GM18517 (cell line): ENCODE results near the gene THADA.
"Not testable (repeated sequence)": the region's sequence is repeated elsewhere in the genome, so short reads cannot be mapped to it uniquely, and the experiment has no call there.

Source experiments
- ATAC-seq: cut with Tn5 transposase; IDR thresholded peaks from one replicate; pipeline ENCODE4 v1.9.1; 2021; ENCODE audit warnings: mild to moderate bottlenecking, moderate library complexity; ENCODE audit not compliant: unreplicated experiment

THADA gene

DNA sequence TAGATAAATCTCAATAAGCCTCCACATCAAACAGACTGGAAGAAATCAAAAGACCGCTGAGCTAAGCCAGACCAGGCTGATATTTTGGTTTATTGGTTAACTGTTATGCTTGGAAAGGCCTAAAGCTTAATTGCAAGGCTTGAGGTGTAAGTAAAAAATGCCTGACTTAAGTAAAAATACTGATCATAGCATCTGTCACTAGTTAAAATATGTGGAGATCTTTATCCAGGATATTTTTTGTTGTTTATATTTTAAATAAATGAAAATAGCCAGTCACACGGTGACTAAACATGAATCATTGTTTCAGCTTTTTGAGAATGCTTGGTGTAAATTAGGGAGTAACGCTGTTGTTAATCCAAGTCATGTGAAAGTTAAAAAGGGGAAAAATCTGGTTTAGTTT, 127.9 kb downstream of the THADA start:
- ATAC-seq: no peak

DNA sequence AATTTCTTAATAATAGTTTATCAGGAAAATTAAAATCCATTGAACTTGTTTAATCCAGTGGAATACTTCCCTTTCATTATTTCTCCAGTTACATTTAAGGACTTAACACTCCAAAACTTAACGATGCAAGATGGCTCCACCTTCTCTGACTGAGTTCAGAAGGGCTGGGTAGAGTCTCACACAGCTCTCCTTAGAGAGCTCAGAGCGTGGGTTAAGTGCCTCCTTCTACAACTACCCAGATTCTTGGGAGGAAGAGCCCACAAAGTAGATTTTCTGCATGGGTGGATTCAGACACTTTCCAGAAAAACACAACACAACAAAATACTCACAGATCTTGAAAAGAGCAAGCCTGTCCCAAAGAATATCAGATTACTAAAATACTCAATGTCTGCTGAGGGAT, 130.6 kb downstream of the THADA start:
- no peak for ATAC-seq

DNA sequence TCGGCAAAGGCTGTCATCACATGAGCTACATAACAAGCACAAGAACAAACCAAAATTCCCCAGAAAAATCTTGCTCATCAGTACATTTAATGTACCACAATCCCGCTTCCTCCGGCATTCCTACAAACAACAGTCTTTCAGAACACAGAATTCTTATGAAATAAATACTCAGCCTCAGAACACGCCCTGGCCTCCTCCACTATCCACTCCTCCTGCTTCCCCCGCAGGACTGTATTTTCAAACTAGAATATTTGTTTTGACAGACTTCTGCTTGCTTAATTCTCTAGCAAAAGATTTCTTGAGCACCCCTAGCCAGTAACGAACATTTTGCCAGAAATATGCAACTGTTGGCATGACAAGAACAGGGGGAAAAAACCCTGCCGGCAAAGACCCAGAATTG, 131.2 kb downstream of the THADA start:
- no peak for ATAC-seq

DNA sequence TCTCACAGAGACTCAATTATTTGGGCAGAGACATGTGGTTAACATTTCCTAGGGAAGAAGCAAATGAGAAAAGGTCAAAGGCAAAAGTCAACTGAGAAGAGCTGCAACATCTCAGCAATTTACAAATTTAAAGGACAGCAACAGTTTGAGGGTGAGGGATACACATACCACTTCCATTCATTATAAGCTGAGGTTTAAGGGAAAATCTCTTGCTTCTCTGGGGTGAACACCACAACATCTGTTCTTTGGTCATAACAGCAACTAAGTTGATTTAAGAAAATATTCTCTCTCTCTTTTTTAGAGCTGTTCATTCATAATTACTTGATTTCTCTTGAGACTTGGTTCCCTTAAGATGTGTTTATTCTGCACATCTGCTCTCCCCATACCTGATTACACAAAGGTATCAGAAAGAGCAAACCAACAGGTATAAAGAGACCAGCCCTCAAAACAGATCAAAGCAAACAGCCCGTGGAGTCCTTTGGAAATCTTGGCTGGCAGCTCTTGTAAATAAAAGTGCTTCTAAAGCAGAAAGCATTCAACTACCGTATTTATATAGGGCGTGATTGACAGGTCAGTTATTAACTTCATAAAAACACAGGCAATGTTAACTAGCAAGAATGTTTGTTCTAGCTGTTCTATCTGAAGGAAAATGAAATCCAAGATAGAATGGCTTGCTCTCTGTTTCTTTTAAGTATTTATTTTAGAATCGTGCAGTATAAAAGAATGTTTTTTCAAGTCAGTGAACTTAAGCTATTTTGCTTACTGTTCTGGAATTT, 132.8 kb downstream of the THADA start:
- no peak for ATAC-seq

DNA sequence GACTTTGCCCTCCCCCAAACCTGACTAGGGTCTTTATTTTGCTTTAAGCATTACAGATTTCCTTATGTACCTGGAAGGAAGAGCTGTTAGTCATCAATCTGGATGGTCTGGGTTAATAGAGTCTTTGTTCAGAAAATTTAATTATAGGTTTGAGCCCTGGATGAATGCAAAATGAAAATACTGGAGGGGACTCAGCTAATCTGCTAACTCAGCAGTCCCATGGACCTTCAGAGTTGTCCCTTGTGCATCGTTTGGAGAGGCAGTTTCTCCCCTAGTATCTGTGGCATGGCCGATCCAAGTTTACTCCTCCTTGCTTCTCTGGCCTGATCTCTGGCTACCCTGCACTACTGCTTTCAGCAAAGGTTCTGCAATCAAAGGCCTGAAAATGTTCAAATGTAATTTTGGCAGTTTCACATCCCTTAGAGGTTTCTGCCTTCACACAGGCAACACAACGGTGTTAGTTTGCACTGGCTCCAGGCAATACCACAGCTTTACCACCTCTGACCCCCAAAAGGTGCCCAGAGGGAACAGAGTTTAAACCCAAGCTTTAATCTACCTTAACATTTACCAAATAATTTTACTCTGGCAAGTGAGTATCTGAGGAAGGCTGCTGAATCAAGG, 134.3 kb downstream of the THADA start:
- peak; percentile 85 for ATAC-seq

DNA sequence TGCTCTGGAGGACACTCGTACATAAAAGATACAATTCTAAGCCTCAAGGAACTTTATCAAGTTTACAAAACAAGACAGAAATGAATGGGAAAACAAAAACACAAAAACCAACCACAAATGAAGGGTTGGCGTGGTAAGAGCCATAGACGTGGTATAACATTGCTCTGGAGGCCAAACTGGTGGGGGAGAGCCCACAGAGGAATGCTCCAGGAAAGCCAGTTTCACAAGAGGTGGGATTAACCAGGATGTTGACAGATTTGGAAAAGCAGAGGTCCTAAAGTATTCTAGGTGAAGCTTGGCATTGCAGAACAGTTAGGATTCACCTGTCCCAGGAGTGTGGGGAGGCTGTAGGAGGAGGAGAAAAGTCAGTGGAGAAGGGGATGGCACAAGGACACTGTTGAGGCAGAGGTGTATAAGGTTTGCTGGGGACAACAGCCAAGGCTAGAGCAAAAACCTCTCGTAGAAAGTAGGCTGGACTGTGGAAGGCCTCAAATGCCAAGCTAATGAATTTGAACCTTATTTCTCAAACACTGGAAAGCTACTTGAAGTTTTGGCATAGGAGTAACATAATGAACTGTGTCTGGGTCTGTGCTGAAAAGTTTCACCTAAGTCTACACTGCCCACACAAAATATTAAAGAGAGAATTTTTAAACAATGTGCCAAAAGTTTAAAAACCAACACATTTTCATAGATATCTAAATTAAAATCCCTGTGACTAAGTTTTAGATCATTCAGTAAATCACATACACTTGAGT, 135.1 kb downstream of the THADA start:
- no peak for ATAC-seq

DNA sequence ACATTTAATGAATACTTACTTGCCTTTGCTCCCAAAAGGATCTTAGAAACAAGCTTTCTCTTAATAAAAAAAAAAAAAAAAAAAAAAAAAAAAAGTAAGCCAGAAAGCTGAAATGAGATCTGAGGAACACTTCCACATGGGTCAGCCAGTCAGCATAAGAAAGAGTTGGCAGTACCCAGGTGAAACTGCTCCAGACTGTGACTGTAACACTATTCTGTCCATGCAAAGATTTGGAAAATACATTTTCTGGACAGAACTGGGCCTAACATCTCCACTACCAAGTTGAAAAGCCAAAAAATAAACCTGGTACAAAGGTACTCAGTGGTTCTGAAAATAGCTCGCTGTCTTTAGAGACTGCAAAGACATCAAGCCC, 135.7 kb downstream of the THADA start:
- no peak for ATAC-seq

DNA sequence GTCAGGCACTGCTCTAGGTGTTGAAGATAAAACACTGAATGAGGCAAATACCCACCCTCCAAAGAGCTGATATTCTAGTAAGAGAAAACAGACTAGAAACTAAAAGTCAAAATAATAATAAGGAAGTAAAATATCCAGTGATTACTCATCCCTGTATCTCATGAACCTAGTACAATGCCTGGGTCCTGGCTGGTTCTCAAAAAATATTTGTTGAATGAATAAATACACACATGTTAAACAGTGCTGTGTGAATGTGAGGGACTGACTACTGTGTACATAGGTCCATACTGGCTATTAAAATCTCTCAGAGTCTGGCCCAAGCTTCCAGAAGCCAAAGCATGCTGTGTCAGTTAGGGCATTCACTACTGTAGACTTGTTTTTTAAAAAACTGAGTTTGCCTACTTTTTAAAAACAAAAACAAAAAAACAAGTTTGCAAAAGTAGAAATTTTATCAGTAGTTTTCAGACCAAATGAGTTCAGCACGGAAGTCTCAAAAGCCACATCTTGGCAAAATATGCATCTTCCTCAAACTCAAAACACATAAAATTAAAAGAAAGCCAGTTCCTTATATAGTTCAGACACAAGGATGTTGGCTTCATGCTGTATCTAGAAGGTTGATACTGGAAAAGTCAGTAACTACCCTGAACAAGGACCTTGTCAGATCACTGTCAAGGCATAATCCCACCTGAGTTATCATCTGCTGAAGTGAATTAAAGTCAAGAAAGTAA, 136.2 kb downstream of the THADA start:
- no peak for ATAC-seq

DNA sequence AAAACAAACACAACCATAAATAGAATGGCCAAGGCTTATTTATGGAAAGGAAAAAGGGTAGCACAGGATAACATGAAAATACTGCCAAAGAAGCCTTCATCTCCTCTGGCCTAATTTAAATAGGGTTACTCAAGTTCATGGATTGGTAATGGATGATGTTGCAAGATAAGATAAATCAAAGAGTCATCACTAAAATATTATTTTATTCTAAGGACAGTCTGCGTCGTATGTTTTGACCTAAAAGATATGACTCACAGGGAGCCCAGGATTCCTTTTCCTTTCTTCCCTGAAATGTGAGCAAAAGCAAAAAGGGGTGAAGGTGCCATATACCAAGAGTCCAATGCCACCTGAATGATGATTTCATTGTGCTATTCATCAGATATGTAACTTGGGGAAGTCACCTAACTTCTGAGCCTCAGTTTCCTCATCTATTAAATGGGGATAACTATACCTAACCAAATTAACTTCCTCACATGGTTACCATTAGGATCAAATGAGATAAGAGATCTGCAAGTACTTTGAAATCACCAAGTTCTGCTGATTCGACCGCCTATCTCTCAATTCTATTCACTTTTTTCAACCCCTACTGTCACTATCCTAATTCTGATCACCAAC, 137.7 kb downstream of the THADA start:
- no peak for ATAC-seq

DNA sequence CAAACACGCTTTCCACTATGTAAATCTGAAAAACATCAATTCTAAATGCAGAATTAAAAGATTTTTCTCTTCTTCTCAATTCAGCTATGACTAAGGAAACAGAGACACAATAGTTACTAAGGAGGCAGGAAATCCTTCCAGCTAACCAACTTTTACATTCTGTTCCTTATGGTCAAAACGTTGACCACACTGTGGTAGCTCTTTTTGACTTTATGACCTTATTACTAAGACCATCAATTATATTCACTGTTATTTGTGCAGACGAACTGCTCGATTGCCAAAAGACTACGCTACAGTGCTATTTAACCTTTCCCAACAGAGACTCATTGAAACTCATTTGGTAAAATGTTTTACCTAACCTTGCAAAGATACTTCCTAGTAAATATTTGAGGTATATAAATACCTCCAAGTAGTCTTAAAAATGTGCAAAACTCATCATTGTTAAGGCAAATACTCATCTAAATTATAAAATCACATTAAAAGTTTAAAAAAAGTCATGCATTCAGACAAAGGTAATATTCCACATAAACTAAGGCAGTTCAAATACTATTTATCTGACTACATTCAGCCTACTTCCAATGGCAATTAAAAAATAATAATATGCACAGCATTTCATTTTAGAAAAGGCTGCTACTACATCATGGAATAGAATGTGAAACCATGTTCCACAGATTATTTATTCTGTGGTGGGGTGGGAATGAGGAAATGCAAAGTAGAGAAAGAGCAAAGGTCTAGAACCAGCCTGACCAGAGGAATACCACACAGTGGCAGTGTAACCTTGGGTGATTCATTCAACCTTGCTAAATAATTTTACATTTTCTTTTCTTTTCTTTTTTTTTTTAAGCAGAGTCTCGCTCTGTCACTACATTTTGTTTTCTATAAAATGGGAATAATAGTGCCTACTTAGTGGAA, 139.9 kb downstream of the THADA start:
- no peak for ATAC-seq

DNA sequence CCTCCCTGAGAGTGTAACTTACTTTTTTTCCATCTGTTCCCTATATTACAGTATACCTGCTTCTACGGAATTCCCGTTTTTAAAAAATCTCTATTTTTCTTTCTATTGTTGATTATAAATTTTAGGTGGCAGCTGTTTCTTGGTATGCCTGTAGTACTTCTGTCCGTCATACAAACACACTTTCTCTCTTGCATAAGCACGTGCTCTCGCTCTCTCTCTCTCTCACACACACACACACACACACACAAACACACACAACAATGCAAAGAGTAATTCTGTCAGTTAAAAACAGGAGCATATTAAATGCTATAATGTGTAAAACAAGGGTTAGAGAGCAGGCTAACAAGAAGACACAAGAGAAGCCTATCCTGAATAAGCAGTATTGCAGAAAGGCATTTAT, 140.5 kb downstream of the THADA start:
- ATAC-seq: no peak

DNA sequence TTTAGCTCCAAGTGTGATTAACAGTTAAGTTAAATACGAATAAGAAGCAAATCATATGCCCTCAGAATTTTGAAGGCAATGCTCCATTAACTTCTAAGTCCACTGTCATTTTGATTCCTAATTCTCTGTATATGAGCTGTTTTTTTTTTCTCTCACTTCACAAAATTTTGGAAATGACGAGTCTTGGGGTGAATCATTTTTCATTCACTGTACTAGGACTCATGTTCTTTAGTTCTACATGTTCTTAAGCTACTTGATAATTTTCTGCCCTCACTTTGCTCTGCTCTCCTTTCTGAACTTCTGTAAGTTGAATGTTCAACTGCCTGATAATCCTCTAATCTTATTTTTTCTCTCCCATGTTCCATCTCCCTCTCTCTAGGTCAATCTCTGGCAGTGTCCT, 141.0 kb downstream of the THADA start:
- ATAC-seq: no peak

DNA sequence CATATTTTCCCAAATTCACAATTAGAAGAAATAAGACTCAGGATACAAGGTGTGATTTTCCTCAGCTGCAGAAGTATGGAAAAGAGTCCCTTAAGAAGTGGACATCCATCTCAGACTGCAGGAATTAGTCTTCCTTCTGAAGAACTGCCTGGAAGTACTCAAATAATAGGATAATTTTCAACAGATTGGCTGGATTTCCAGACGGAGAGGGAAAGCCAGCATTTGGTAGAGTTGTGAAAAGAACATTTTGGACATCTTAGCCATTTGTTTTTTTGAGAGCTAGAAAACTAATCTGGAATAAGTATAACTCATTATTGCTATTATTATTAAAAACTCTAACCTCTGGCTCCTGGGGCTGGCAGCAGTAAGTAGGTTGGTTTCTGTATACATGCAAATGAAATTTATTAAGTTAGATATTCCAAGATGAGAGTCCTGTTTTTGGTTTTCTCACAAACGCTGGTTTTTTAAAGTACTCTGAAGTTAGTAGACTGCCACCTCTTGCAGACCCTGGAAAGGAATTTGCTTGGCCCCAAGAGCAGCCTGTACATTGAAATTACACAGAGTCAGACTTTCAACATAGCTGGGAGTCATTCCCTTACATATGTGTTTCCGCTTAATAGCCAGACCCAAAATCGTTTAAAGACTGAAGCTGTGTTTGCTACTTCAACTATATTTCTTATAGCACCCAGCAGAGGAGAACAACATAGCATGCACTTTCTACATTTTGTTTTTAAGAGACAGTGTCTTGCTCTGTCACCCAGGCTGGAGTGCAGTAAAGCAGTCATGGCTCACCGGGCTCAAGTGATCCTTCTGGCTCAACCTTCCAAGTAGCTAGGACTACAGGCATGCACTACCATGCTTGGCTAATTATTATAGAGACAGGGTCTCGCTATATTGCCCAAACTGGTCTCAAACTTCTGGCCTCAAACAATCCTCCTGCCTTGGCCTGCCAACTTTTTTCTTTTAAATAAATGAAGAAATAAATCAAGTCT, 142.4 kb downstream of the THADA start:
- no peak for ATAC-seq

DNA sequence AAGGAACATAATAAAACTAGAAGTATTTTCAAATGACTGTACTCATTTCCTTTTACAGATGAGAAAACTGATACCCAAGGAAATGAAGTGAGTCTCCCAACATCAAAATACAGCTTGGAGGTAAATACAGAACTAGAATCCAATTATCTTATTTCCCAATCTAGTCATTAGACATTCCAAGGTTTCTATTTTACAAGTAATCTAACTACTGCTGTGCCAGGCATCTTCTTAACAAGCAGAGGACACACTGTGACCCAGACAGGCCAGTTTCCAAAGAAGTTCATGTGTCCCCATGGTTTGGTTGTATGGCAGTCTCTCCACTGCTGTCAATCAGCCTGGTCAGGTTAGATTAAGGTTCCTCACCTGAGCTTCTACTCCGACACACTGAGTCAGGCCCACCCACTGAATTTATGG, 143.5 kb downstream of the THADA start:
- ATAC-seq: no peak

DNA sequence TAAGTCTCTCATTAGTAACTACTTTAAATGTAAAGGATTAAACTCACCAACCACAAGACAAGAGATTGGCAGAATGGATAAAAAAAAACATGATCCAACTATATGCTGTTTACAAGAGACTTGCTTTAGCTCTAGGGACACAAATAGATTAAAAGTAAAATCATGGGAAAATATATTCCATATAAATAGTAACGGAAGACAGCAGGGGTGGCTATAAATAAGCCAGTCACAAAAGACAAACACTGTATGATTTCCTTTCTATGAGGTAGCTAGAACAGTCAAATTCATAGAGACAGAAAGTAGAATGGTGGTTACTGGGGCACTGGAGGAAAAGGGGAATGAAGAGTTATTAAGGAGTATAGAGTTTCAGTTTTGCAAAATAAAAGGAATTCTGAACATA, 145.2 kb downstream of the THADA start:
- no peak for ATAC-seq

DNA sequence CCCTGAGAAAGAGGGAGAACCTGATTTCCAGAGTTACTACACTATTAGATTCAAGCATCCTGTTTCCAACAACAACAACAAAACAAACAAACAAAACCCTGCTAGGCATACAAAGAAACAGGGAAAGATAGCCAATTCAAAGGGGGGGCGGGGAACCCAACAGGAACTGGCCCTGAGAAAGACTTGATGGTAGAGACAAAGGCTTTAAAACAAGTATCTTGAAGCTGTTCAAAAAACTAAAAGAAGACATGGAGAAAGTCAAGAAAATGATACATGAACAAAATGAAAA, 147.1 kb downstream of the THADA start:
- ATAC-seq: no peak

DNA sequence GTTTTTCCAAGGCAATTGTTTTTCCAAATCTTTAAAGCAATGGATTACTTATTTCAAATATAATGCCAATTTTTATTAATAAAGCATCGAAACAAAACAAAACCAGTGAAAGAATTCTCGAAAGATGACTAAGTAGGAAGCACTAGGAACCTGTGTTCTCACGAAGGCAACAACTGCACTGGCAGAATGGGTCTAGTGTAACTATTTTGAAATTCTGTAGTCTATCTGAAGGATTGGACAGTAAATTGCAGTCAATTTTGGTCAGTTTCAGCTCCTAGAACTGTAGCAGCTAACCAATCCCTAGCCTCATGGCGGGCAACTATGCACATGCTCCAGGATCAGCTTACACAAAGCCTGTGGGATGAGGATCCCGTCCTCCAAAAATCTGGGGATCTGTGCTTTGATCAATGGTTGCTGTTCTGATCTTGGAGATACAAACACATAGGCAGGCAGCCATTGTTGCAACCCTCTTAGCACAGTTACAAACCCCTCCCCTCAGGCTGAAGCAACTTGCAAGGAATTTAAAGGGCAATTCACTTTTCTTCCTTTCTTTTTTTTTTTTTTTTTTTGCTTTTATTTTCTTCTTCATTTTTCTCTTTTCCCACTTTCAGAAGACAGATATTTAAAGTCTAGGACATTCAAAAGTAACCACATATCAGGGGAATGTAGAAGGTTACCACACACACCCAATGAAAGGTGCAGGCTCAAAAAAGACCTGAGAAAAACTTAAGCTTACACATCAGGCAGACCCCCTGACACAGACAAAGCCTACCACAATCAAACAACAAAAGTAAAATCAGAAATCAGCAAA, 147.6 kb downstream of the THADA start:
- ATAC-seq: no peak

DNA sequence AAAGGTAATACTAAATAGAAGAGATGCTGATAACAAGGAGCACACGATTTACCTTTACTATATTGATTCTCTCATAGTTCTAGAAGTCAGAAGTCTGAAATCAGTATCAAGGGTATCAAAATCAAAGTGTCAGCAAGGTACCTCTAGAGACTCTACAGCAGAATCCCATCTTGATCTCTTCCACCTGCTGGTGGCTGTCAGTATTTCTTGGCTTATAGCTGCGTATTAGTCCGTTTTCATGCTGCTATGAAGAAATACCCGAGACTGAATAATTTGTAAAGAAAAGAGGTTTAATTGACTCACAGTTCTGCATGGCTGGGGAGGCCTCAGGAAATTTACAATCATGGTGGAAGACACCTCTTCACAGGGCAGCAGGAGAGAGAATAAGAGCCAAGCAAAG, 149.1 kb downstream of the THADA start:
- ATAC-seq: not testable (repeated sequence)
